ENCODE results near the gene IQUB.
"Not testable (repeated sequence)": the region's sequence is repeated elsewhere in the genome, so short reads cannot be mapped to it uniquely, and the experiment has no call there.

The IQUB gene

DNA sequence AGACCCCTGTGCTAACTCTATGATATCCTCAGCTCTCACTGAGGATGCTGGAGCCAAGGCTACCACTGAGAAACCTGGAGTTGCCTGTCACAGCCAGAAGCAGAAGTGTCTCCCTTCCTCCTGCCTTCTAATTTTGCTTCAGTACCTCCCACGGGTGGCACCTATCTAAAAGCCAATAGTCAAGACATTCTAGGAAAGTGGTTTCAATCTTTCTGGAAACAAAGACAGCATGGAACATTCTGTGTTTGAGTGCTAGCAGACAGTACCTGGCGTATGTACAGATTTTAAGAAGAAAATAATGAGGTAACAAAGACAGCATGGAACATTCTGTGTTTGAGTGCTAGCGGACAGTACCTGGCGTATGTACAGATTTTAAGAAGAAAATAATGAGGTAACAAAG lies 126.4 kb downstream of the IQUB start:
- H3K4me3 ChIP-seq (ENCODE audit: low read depth in 1 of 2, low read length in 2 of 2); H3K36me3 ChIP-seq (ENCODE audit: control insufficient read depth in 1 of 2, insufficient read depth in 2 of 2, low read length in 2 of 2); H3K9me3 ChIP-seq (ENCODE audit: control insufficient read depth in 1 of 2, low read length in 2 of 2); H3K4me1 ChIP-seq (ENCODE audit: control insufficient read depth in 1 of 2, insufficient read depth in 2 of 2, low read length in 2 of 2); H3K27me3 ChIP-seq (ENCODE audit: low read depth, low read length); H3K27ac ChIP-seq (ENCODE audit: low read length): not testable (repeated sequence)
